HG03469 (cell line): Measurements from ENCODE around the gene CAPZB.

Experiments
- ATAC-seq: cut with Tn5 transposase; IDR thresholded peaks from one replicate; pipeline ENCODE4 v1.9.1; 2021; ENCODE audit warnings: mild to moderate bottlenecking, moderate library complexity, moderate number of reproducible peaks; ENCODE audit not compliant: unreplicated experiment

The CAPZB gene

GRCh38 chr1:19390901-19391595, 94.3 kb downstream of the CAPZB start:
- ATAC-seq, result peak; percentile 40

GRCh38 chr1:19390166-19390850, 95.0 kb downstream of the CAPZB start:
- no peak for ATAC-seq

- no peak for ATAC-seq
Observed at GRCh38 chr1:19388980-19389379, 96.4 kb downstream of the CAPZB start.

- no peak for ATAC-seq
Observed at GRCh38 chr1:19387045-19387467, 98.3 kb downstream of the CAPZB start.

GRCh38 chr1:19385869-19386591, 99.3 kb downstream of the CAPZB start:
- ATAC-seq, result no peak

GRCh38 chr1:19385221-19385620, 100.1 kb downstream of the CAPZB start:
- no peak for ATAC-seq

- ATAC-seq, result no peak
Observed at GRCh38 chr1:19384772-19385187, 100.6 kb downstream of the CAPZB start.

- ATAC-seq, result no peak
Observed at GRCh38 chr1:19384113-19384512, 101.2 kb downstream of the CAPZB start.

GRCh38 chr1:19382222-19382621, 103.1 kb downstream of the CAPZB start:
- no peak for ATAC-seq

- ATAC-seq, result no peak
Observed at GRCh38 chr1:19381261-19381660, 104.1 kb downstream of the CAPZB start.

GRCh38 chr1:19377812-19378718, 107.3 kb downstream of the CAPZB start:
- no peak for ATAC-seq

GRCh38 chr1:19376428-19377372, 108.6 kb downstream of the CAPZB start:
- no peak for ATAC-seq

GRCh38 chr1:19375631-19376400, 109.5 kb downstream of the CAPZB start:
- ATAC-seq, result no peak

GRCh38 chr1:19374926-19375325, 110.4 kb downstream of the CAPZB start:
- no peak for ATAC-seq

- no peak for ATAC-seq
Observed at GRCh38 chr1:19374083-19374801, 111.1 kb downstream of the CAPZB start.

GRCh38 chr1:19373211-19374082, 111.9 kb downstream of the CAPZB start:
- no peak for ATAC-seq

- ATAC-seq, result no peak
Observed at GRCh38 chr1:19372602-19373001, 112.7 kb downstream of the CAPZB start.
